CD4-positive, alpha-beta T cell treated with Interleukin-15 for 1 hour (primary cell): ENCODE results near the gene CREBRF.
"Not testable (repeated sequence)": the region's sequence is repeated elsewhere in the genome, so short reads cannot be mapped to it uniquely, and the experiment has no call there.

Source experiments
- DNase-seq: peaks from one replicate; pipeline ENCODE4 v3.0.0-alpha.2; 2020

Gene CREBRF, protein sequence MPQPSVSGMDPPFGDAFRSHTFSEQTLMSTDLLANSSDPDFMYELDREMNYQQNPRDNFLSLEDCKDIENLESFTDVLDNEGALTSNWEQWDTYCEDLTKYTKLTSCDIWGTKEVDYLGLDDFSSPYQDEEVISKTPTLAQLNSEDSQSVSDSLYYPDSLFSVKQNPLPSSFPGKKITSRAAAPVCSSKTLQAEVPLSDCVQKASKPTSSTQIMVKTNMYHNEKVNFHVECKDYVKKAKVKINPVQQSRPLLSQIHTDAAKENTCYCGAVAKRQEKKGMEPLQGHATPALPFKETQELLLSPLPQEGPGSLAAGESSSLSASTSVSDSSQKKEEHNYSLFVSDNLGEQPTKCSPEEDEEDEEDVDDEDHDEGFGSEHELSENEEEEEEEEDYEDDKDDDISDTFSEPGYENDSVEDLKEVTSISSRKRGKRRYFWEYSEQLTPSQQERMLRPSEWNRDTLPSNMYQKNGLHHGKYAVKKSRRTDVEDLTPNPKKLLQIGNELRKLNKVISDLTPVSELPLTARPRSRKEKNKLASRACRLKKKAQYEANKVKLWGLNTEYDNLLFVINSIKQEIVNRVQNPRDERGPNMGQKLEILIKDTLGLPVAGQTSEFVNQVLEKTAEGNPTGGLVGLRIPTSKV

DNA sequence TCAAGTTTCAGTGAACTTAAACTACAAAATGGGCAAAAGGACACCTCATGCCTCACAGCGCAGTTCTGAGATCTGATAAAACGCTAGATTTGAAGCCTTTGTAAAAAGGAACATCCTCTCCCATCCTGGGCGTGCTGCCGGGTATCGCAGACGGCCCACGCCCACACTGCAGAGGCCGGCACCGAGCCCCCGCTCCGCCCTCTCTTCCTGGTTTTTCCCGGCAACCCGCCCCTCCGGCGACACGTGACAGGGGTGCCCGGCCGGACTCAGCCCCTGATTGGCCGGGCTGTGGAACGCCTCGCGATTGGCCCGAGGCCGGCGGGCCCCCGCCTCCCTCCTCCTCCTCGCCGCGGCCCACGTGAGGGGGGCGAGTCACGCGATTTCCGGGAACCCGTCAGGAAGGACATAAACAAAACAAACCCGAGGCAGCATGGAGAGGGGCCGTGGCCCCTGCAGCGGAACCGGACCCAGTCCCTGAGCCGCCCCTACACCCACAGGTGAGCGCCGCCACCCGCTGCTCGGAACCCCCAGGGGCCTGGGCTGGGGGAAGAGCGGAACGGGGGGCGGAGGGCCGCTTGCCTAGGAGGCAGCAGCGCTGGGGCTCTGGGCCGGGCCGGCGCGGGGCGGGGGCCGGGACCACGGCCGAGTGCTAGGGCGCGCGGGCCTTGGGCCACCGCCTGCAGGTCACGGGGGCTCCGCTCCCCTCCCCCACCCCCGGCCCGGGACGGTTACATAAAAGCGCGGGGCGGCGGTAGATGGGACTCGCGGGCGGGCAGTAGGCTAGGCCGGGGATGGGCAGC, at the start of gene CREBRF:
Gene CREBRF, plus strand, starts transcription at position 370 of the 800 bp plus-strand sequence. CDS start 24,424 bp downstream, outside the sequence.
- DNase-seq, result peak; percentile 97

DNA sequence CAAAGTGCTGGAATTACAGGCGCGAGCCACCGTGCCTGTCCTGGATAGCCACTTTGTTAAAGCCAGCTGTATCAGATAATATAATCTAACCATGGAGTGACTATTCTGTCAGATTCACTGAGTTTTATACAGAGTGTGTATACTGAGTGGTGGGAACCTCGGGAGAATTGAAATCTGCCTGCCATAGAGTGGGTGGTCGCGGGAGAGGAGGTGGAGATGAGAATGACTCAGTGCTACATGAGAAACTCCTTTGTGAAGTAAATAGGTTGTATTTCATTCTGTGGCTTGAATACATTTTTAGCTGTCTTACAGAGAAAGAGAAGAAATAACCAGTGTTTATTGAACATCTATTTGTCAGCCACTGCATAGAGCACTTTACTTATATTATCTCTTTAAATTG, 46.1 kb upstream of the CREBRF start:
- DNase-seq, result no peak

DNA sequence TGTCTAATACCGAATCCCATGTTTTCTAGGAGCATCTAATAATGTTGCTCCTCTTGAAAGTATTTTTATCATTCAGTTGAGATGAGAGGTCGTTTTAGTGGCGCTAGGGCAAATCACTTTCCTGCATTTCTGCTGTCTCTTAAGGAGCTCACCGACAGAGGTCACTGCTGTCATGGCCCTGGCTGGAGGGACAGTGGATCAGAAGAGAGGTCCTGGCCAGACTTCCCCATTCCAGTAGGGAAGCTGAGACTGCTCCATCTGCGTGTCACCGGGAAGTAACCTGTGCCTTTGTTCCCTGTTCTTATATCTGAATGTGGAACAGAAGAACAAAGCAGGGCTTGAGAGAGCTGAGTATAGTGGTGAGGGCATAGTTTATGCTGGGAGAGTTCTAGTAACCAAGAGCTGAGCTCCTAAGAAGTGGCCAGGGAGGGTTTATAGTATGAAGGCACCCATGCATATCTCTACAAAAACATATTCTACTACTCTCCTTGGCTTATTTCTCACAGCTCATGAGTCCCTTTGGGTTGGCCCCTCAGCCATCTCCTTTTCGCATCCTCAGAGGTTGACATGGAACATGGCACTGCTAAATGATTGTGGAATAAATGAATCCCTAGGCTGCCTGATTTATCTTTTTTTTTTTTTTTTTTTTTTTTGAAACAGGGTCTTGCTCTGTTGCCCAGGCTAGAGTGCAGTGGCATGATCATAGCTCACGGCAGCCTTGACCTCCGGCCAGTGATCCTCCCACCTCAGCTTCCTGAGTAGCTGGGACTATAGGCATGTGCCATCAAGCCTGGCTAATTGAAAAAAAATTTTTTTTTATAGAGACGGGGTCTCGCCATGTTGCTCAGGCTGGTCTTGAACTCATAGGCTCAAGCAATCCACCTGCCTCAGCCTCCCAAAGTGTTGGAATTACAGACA, 45.3 kb upstream of the CREBRF start:
- DNase-seq, result no peak

DNA sequence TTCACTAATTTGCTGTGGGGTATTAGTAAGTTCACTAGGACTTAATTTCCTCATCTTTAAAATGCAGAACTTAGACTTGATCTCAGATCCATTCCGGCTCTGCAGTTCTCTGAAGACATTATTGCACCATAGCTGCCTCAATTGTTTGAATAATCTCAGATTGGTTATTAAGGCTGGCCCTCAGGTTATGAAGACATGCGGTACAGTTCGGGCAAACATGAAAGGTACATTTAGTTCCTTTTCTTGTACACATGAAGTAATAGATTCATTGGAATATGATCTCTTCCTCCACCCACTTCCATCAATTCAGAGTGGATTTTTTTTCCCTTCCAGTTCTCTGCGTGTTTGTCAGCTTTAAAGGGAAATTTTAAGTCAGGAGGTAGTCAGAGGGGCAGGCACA, 44.6 kb upstream of the CREBRF start:
- DNase-seq, result no peak

DNA sequence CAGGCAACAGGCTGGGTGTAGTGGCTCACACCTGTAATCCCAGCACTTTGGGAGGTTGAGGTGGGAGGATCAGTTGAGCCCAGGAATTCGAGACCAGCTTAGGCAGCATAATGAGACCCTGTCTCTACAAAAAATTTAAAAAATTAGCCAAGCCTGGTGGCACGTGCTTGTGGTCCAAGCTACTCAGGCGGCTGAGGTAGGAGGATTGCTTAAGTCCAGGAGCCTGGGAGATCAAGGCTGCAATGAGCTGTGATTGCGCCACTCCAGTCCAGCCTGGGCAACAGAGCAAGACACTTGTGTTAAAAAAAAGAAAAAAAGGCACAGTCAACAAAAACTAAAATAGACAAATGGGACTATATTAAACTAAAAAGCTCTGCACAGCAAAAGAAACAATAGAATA, 43.3 kb upstream of the CREBRF start:
- DNase-seq, result no peak

DNA sequence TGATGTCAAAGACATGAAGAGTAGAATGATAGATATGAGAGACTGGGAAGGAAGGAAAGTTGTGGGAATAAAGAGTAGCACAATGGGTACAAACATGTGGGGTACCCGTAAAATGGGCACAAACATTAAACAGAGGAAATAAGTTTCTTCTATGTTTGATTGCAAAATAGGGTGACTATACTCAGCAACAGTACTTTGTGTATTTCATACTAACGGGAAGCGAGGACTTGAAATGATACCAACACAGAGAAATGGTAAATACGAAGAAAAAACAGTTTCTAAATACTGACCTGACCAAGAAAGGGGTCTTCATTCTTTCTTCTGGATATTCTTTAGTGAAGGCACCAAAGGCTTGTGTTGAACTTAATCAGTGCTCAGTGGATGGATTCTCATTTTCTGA, 41.5 kb upstream of the CREBRF start:
- DNase-seq, result no peak

DNA sequence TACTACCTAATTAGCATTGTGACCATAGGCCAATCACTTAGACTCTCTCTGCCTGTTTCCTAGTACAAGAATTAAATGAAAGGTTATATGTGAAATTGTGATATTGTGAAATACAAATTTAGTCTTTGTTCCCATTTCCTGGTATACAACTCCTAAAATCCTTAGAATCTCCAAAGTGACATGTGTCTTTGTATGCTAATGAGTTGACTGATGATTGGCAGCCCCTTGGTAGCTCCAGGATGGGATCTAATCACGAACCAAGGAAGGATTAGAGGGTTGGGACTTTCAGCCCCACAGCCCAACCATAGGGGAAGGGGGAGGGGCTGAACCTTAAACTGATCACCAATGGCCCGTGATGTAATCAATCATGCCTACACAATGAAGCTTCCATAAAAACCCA, 41.0 kb upstream of the CREBRF start:
- DNase-seq, result no peak

DNA sequence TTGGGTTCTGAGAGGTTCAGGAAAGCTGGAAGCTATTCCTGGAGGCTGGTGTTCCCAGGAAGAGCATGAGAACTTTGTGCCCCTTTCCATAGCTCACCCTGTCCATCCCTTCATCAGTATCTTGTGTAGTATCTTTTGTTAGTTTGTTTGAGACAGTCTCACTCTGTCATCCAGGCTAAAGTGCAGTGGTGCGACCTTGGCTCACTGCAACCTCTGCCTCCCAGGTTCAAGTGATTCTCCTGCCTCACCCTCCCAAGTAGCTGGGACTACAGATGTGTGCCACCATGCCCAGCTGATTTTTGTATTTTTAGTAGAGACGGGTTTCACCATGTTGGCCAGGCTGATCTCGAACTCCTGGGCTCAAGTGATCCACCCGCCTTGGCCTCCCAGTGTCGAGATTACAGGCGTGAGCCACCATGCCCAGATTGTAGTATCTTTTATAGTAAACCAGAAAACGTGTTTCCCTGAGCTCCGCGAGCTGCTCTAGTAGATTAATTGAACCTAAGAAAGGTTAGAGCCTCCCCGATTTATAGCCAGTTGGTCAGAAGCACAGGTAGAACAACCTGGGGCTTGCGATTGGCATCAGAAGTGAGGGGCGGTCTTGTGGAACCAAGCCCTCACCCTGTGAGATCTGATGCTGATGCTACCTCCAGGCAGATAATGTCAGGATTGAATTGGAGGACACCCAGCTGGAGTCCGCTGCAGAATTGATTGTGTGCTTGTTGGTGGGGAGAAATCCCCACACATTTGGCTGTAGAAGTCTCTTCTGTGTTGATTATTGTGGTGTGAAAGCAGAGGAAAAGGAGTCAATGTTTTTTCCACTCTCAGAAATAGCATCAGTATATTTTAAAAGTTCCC, 40.3 kb upstream of the CREBRF start:
- DNase-seq, result no peak

DNA sequence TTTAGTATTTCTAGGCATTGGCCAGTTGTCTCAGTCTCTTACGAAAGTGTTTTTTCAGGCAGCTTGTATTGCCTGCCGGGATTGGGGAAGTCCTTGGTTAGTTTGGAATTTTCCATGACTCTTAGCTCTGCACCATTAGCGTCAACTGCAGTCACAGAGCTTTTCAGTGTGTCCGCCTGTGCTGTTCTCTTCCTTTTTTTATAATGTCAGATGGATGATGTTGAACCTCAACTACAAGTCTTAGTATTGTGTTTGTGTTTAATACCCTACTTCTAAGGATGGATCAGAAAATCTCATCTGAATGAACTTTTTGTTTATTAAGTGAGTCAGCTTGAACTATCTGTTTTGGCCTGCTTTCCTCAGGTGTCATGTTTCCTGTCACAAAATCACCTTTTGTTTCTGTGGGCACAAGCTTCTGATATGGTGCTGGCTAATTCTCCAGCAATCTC, 39.5 kb upstream of the CREBRF start:
- DNase-seq, result no peak

DNA sequence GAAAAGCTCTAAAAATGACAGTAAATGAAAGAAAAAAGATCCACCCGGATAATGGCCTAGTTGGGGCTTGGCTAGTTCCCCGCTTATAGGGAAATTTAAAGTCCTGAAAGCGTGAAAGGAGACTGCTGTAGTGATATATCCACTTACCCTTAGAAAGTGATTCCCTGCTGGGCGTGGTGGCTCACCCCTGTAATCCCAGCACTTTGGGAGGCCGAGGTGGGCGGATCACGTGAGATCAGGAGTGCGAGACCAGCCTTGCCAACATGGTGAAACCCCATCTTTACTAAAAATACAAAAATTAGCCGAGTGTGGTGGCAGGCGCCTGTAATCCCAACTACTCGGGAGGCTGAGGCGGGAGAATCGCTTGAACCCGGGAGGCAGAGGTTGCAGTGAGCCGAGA, 39.1 kb upstream of the CREBRF start:
- DNase-seq, result not testable (repeated sequence)

DNA sequence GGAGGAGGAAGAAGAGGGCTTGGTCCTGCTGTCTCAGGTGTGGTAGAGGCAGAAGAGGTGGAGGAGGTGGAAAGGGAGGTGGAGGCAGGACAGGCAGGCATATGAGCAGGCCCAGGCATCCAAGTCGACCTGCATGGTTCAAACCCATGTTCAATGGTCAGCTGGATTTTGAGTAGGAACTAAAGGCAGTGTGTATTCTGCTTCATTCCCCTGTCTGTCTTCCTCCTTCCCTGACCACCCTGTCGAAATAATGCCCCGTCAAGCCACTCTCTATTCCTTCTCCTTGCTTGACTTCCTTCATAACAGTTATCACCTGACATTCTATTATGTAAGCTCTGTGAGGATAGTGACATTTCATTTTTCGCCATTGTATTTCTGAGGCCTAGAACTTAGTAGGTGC, 37.8 kb upstream of the CREBRF start:
- DNase-seq, result no peak

DNA sequence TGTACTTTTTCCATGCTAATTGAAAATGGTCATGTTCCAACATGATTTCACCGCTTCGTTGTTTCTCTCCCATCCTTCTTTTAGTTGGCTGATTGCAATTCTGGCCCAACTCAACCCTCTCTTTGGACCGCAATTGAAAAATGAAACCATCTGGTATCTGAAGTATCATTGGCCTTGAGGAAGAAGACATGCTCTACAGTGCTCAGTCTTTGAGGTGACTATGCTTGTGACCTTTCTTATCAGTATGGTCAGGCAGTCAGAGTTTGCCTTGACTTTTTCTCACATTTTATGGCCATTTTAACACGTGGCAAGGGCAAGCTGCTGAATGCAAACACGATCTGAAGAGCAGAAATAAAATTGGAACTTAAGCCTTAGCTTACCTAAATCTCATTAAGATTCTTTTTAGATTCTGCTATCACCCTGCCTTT, 36.0 kb upstream of the CREBRF start:
- no peak for DNase-seq

DNA sequence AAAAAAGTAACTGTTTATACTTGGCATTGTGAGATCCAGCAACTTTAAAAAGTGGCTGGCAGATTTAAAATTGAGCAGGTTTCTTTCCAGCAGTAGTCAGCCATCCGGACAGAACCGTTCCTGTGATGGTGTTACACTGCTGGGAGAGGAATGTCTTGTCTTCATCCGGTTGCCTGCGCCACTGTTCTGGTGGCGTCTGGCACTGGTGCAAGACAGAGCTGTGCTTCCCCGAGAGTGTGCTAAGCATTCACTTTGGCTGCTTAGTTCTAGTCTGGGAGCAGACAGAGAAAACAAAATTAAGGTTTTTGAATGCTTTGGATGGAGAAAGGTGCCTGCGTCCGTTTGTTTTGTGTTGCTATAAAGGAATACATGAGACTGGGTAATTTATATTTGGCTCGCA, 35.5 kb upstream of the CREBRF start:
- DNase-seq, result no peak

DNA sequence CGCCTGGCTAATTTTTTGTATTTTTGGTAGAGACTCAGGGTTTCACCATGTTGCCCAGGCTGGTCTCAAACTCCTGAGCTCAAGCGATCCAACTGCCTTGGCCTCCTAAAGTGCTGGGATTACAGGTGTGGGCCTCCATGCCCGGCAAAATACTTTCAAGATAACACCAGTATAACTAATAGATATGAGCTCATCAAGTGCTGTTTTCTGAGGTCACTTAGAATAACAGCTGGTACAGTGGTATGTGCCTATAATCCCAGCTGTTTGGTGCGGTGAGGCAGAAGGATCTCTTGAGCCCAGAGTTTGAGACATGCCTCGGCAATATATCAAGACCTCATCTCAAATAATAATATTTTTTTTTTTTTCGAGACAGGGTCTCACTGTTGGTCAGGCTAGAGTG, 30.5 kb upstream of the CREBRF start:
- DNase-seq, result no peak

DNA sequence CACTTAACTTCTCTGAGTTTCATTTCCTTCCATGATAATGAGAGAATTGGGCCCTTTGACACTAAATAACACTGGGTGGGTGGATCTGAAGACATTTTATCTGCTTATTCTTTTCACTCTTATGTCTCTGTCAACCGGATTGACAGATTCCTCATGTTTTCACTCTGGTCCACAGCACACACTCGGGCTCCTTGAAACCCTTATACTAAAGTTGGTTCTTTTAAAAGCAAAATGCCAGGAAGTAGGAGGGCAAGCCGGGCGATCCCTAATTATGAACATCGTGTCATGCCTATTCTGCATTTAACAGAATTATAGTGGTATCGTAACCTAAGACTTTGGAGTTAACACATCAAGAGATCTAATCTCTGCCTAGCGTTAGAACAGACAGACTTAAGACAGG, 28.2 kb upstream of the CREBRF start:
- DNase-seq, result no peak

DNA sequence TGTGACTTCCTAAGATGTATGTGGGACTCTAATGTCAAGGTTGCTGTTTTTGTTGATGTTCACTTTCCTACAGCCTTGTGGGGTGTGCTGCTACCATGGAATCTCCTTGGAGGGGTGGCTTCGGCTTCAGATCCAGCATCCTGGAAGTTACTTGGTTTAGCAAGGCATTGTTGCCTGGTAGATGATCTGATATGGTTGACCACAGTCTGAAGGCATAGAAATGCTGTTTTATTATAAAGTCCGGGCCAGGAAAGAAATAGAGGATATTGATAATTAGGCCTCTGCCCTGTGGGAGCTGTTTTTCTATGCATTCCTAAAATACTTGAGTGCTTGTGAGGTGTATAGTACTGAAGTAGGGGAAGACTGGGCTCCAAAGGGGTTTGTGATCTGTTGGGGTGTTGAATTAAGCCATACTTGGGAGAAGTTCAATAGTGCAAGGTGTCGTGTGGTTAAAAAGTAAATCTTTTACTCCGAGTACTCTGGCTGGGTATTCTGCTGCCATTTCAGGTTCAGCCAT, 27.3 kb upstream of the CREBRF start:
- no peak for DNase-seq

DNA sequence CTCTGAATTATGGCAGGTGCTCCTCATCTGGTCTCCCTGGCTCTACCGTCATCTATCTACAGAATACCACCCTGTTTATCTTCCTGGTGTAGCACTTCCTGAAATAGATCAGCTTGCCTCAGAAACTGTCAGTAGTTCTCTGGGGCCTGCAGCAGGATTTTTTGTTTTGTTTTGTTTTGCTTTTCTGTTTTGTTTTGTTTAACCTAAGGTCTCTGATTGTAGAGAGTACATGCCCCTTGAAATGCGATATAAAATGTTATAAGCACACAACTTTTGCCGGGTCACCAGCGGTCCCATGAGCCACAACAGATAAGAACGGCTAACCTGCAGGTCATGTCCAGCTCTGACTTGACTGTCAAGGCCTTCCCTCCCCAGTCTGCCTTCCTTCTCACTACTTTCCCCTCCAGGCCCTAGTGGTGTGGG, 26.6 kb upstream of the CREBRF start:
- DNase-seq, result no peak

DNA sequence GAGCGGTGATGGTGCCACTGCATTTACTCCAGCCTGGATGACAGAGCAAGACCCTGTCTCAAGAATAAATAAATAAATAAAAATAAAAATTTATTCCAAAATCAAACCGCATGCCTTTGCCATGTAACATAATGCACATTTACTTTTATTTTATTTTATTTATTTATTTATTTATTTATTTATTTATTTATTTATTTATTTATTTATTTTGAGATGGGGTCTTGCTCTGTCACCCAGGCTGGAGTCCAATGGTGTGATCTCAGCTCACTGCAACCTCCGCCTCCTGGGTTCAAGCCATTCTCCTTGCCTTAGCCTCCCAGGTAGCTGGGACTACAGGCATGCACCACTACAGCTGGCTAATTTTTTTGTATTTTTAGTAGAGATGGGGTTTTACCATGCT, 24.1 kb upstream of the CREBRF start:
- not testable (repeated sequence) for DNase-seq

DNA sequence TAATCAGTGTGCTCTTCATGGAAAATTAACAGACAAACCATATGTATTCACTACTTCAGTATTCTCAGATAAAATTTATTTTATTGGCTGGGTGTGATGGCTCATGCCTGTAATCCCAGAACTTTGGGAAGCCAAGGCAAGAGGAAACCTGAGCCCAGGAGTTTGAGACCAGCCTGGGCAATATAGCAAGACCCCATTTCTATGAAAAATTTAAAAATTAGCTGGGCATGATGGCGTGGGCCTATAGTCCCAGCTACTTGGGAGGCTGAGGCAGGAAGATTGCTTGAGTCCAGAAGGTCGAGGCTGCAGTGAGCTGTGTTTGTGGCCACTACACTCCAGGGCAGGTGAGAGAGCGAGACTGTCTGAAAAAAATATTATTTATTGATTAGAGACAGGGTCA, 23.4 kb upstream of the CREBRF start:
- no peak for DNase-seq

DNA sequence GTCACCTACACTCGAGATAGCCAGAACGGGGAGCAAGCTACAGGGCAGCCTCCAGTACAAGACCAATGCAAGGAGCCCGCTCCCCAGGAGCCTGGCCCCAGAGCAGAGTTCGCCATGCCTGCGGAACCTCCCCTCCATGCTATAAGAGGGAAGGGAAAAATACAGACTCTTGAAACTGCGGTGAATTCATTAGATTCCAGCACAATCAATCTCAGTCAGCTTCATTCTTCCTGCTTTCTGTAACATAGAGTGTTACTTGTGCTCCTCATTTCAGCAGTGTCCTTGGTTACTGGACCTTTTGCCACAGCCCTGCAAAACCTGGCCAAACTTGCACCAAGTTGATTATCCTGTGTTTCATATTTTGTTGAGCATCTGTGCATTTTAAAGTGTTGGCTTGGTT, 22.2 kb upstream of the CREBRF start:
- DNase-seq, result no peak
